H1 (cell line): ENCODE measurements around the gene SGCD. TPM values are rescaled to one million over a fixed set of nuclear protein-coding genes. Genes with fewer than 3 reads are reported as not detected.

Source experiments
- CTCF ChIA-PET: fragments of 300-600 bp; sonication (Branson Sonifier 250); formaldehyde crosslinking; loops from one replicate; lab custom pipeline; 2021; ENCODE audit not compliant: partially characterized antibody; lab: Charles Lee
- POLR2A ChIA-PET: fragments of 300-600 bp; sonication (Branson Sonifier 250); formaldehyde crosslinking; loops from one replicate; lab custom pipeline; 2021; ENCODE audit warnings: inconsistent platforms; ENCODE audit not compliant: partially characterized antibody; lab: Charles Lee
- DNase-seq, 2 experiments: peaks; one replicate each; pipeline versions ENCODE4 v3.0.0 to v3.0.0-alpha.2; 2010 to 2022; ENCODE audit warnings: low spot score in 2 of 2, low read depth in 1 of 2, mixed read lengths in 1 of 2
- FAIRE-seq: peaks from 2 replicates; lab custom pipeline; 2011; peaks lifted over from hg19 to GRCh38; lab: Jason Lieb, UNC
- H2AFZ ChIP-seq: 2 replicates; pipeline ENCODE4 v1.8.1; 2012; ENCODE audit warnings: low read length, inconsistent platforms
- H2AK5ac ChIP-seq: 2 replicates; pipeline ENCODE4 v1.6.1; 2013; ENCODE audit warnings: low read depth, low read length
- H2BK120ac ChIP-seq: replicated peaks from 2 replicates; pipeline ENCODE3; 2013; ENCODE audit warnings: low read depth, low read length, inconsistent platforms
- H2BK12ac ChIP-seq: 2 replicates; pipeline ENCODE4 v1.6.1; 2013; ENCODE audit warnings: low read depth, low read length
- H2BK15ac ChIP-seq: 2 replicates; pipeline ENCODE4 v1.6.1; 2013; ENCODE audit warnings: low read length
- H2BK20ac ChIP-seq: 2 replicates; pipeline ENCODE4 v1.6.1; 2013; ENCODE audit warnings: low read length
- H2BK5ac ChIP-seq: 2 replicates; pipeline ENCODE4 v1.6.1; 2013; ENCODE audit warnings: low read depth, low read length
- H3K14ac ChIP-seq: 2 replicates; pipeline ENCODE4 v1.6.1; 2013; ENCODE audit warnings: inconsistent platforms; ENCODE audit not compliant: insufficient read length
- H3K18ac ChIP-seq: 2 replicates; pipeline ENCODE4 v1.6.1; 2013; ENCODE audit warnings: low read length; ENCODE audit errors: extremely low read depth
- H3K23ac ChIP-seq: 2 replicates; pipeline ENCODE4 v1.6.1; 2013; ENCODE audit warnings: inconsistent platforms; ENCODE audit not compliant: insufficient read length
- H3K23me2 ChIP-seq: 2 replicates; pipeline ENCODE4 v1.6.1; 2013; ENCODE audit warnings: low read depth, low read length
- H3K27ac ChIP-seq: 2 replicates; pipeline ENCODE4 v1.6.1; 2011; ENCODE audit warnings: low read depth, low read length, inconsistent platforms
- H3K27me3 ChIP-seq, 4 experiments: replicated peaks in 1 of 4; 1 replicate in 1 of 4; 2 replicates in 3 of 4; pipeline versions ENCODE4 v1.6.1 to v1.8.1; 2011 to 2013; ENCODE audit warnings: low read length in 3 of 4, mild to moderate bottlenecking in 3 of 4, inconsistent platforms in 2 of 4, mixed read lengths in 2 of 4, moderate library complexity in 1 of 4; ENCODE audit not compliant: control insufficient read depth in 3 of 4, insufficient read depth in 3 of 4; ENCODE audit errors: extremely low read depth in 1 of 4
- H3K36me3 ChIP-seq, 4 experiments: 2 replicates each; pipeline versions ENCODE4 v1.6.1 to v1.8.1; 2011 to 2013; ENCODE audit warnings: mild to moderate bottlenecking in 4 of 4, low read length in 3 of 4, moderate library complexity in 2 of 4, control low read depth in 1 of 4, inconsistent platforms in 1 of 4; ENCODE audit not compliant: insufficient read depth in 4 of 4, control insufficient read depth in 2 of 4
- H3K4ac ChIP-seq: replicated peaks from 2 replicates; pipeline ENCODE3; 2013; ENCODE audit warnings: low read length, low read depth, mixed read lengths, inconsistent platforms; ENCODE audit not compliant: insufficient read length
- H3K4me1 ChIP-seq, 4 experiments: replicated peaks in 1 of 4; 1 replicate in 1 of 4; 2 replicates in 3 of 4; pipeline versions ENCODE4 v1.6.1 to v1.8.1; 2011 to 2013; ENCODE audit warnings: low read length in 3 of 4, inconsistent platforms in 2 of 4, mixed read lengths in 1 of 4; ENCODE audit not compliant: insufficient read depth in 4 of 4, control insufficient read depth in 3 of 4
- H3K4me2 ChIP-seq, 2 experiments: 2 replicates each; pipeline versions ENCODE4 v1.6.1 to v1.8.1; 2011 to 2013; ENCODE audit warnings: low read depth in 2 of 2, low read length in 2 of 2, control low read depth in 1 of 2, inconsistent platforms in 1 of 2, mild to moderate bottlenecking in 1 of 2; ENCODE audit not compliant: insufficient read depth in 1 of 2
- H3K4me3 ChIP-seq, 4 experiments: fragments of 200-600, 300-600 bp in 1 of 4; sonication (generic), shearing (Covaris generic), sonication (Bioruptor Twin) in 1 of 4; 2 replicates each; pipeline versions ENCODE4 v1.5.1 to v1.8.1; 2011 to 2016; ENCODE audit warnings: low read length in 4 of 4, low read depth in 3 of 4, control low read depth in 2 of 4, inconsistent platforms in 2 of 4, mild to moderate bottlenecking in 2 of 4, mixed read lengths in 1 of 4, moderate library complexity in 1 of 4; ENCODE audit not compliant: insufficient read depth in 2 of 4; ENCODE audit errors: extremely low read depth in 1 of 4
- H3K56ac ChIP-seq: replicated peaks from 2 replicates; pipeline ENCODE3; 2013; ENCODE audit warnings: low read depth, mild to moderate bottlenecking, mixed read lengths, low read length, inconsistent platforms; ENCODE audit not compliant: insufficient read length
- H3K79me1 ChIP-seq: 2 replicates; pipeline ENCODE4 v1.6.1; 2013; ENCODE audit warnings: low read depth, low read length, control low read depth
- H3K79me2 ChIP-seq, 2 experiments: 2 replicates each; pipeline versions ENCODE4 v1.6.1 to v1.8.1; 2012 to 2013; ENCODE audit warnings: low read length in 2 of 2, mild to moderate bottlenecking in 2 of 2, inconsistent platforms in 1 of 2; ENCODE audit not compliant: insufficient read depth in 2 of 2, control insufficient read depth in 1 of 2
- H3K9ac ChIP-seq, 4 experiments: replicated peaks in 1 of 4; 1 replicate in 1 of 4; 2 replicates in 3 of 4; pipeline versions ENCODE4 v1.6.1 to v1.8.1; 2011 to 2013; ENCODE audit warnings: low read depth in 3 of 4, low read length in 3 of 4, control low read depth in 2 of 4, mild to moderate bottlenecking in 2 of 4, moderate library complexity in 2 of 4, inconsistent platforms in 1 of 4; ENCODE audit errors: extremely low read depth in 1 of 4
- H3K9me3 ChIP-seq, 2 experiments: 2 replicates each; pipeline versions ENCODE4 v1.6.1 to v1.8.1; 2012 to 2013; ENCODE audit warnings: mild to moderate bottlenecking in 2 of 2, moderate library complexity in 2 of 2, control low read depth in 1 of 2, inconsistent platforms in 1 of 2, low read depth in 1 of 2, low read length in 1 of 2, mixed read lengths in 1 of 2; ENCODE audit not compliant: insufficient read depth in 2 of 2
- H4K20me1 ChIP-seq, 2 experiments: replicated peaks in 1 of 2; 2 replicates each; pipeline versions ENCODE3 to v1.8.1; 2011 to 2013; ENCODE audit warnings: inconsistent platforms in 2 of 2, low read length in 2 of 2, mild to moderate bottlenecking in 1 of 2; ENCODE audit not compliant: insufficient read depth in 2 of 2, control insufficient read depth in 1 of 2
- H4K5ac ChIP-seq: 2 replicates; pipeline ENCODE4 v1.6.1; 2013; ENCODE audit warnings: low read length, low read depth, mixed read lengths, inconsistent platforms; ENCODE audit not compliant: insufficient read length
- H4K8ac ChIP-seq: 2 replicates; pipeline ENCODE4 v1.8.0; 2013; ENCODE audit warnings: mild to moderate bottlenecking, moderate library complexity, low read length, inconsistent platforms; ENCODE audit not compliant: insufficient read depth; ENCODE audit errors: extremely low read depth
- H4K91ac ChIP-seq: replicated peaks from 2 replicates; pipeline ENCODE3; 2013; ENCODE audit warnings: low read length, mixed read lengths, inconsistent platforms; ENCODE audit not compliant: insufficient read length
- BCL11A ChIP-seq, 2 experiments: IDR thresholded peaks; one replicate each; pipeline ENCODE4 v1.6.1; 2011; ENCODE audit warnings: low read depth in 2 of 2, low read length in 2 of 2, mild to moderate bottlenecking in 2 of 2
- CHD1 ChIP-seq: IDR thresholded peaks from 2 replicates; pipeline ENCODE4 v1.6.1; 2012; ENCODE audit warnings: low read depth, low read length, improper control_type of control experiment
- EP300 ChIP-seq, 2 experiments: IDR thresholded peaks; 1 replicate in 1 of 2; 2 replicates in 1 of 2; pipeline ENCODE4 v1.6.1; 2011 to 2012; ENCODE audit warnings: low read depth in 2 of 2, low read length in 2 of 2, mild to moderate bottlenecking in 2 of 2, borderline replicate concordance in 1 of 2, inconsistent platforms in 1 of 2, moderate library complexity in 1 of 2
- HDAC2 ChIP-seq, 2 experiments: fragments of 300-600 bp in 1 of 2; sonication (generic) in 1 of 2; IDR thresholded peaks; 2 replicates each; pipeline ENCODE4 v1.6.1; 2011 to 2012; ENCODE audit warnings: low read depth in 2 of 2, low read length in 2 of 2, mild to moderate bottlenecking in 2 of 2, moderate library complexity in 2 of 2, borderline replicate concordance in 1 of 2, inconsistent platforms in 1 of 2
- JUND ChIP-seq: IDR thresholded peaks from 2 replicates; pipeline ENCODE4 v1.6.1; 2011; ENCODE audit warnings: mild to moderate bottlenecking, improper control_type of control experiment, low read length
- PHF8 ChIP-seq: fragments of 200-600 bp; sonication (generic); conservative IDR thresholded peaks from 2 replicates; pipeline ENCODE4 v1.7.1; 2012; ENCODE audit warnings: low read depth, mild to moderate bottlenecking, inconsistent platforms, low read length, moderate library complexity
- POU5F1 ChIP-seq: IDR thresholded peaks from 2 replicates; pipeline ENCODE4 v1.6.1; 2011; ENCODE audit warnings: low read depth, mild to moderate bottlenecking, low read length, moderate library complexity
- RAD21 ChIP-seq, 2 experiments: IDR thresholded peaks in 1 of 2; conservative IDR thresholded peaks in 1 of 2; 2 replicates each; pipeline ENCODE4 v1.6.1; 2011; ENCODE audit warnings: low read depth in 2 of 2, low read length in 2 of 2, improper control_type of control experiment in 1 of 2, inconsistent platforms in 1 of 2, mild to moderate bottlenecking in 1 of 2, moderate library complexity in 1 of 2
- SP1 ChIP-seq: IDR thresholded peaks from 2 replicates; pipeline ENCODE4 v1.6.1; 2011; ENCODE audit warnings: low read depth, low read length
- SP4 ChIP-seq: IDR thresholded peaks from 2 replicates; pipeline ENCODE4 v1.6.1; 2012; ENCODE audit warnings: low read length, inconsistent platforms
- SRF ChIP-seq: IDR thresholded peaks from 2 replicates; pipeline ENCODE4 v1.6.1; 2011; ENCODE audit warnings: mild to moderate bottlenecking, low read depth, low read length, moderate library complexity
- TAF1 ChIP-seq: IDR thresholded peaks from 2 replicates; pipeline ENCODE4 v1.6.1; 2011; ENCODE audit warnings: mild to moderate bottlenecking, low read depth, low read length
- ZNF274 ChIP-seq: IDR thresholded peaks from 2 replicates; pipeline ENCODE4 v1.7.0; 2012; ENCODE audit warnings: low read length, borderline replicate concordance; ENCODE audit errors: extremely low read depth
- WGBS, 2 experiments: shearing (Covaris generic) in 1 of 2; methylation state at CpG; one replicate each; pipeline versions ENCODE4 v1.1.6 to v1.1.7; 2013 to 2015; ENCODE audit warnings: low lambda C conversion rate in 2 of 2, mixed read lengths in 2 of 2, inconsistent platforms in 1 of 2, low coverage in 1 of 2, missing lambda C conversion rate in 1 of 2; ENCODE audit not compliant: insufficient replicate concordance in 2 of 2, insufficient coverage in 1 of 2, insufficient read length in 1 of 2; ENCODE audit errors: extremely low coverage in 1 of 2, missing lambda C conversion rate in 1 of 2; 5-methylcytosine and 5-hydroxymethylcytosine counted together
- polyA plus RNA-seq, 7 experiments: library from polyadenylated mRNA; depleted of rRNA in 3 of 7; stranded (reverse) in 5 of 7; unstranded in 2 of 7; fragments of >200 nt in 5 of 7; fragments of 200-250 nt in 2 of 7; gene quantifications; 1 replicate in 5 of 7; 2 replicates in 1 of 7; 4 replicates in 1 of 7; pipeline versions ENCODE4 v1.2.1 to v1.2.3, GENCODE V29; 2011 to 2013; ENCODE audit warnings: missing spikeins in 2 of 7, mixed read lengths in 2 of 7
- total RNA-seq: library from RNA; stranded (reverse); fragmentation: NEBNext Ultra II Directional; extraction: Animal tissue kit (Norgen Biotek cat#: 25700); gene quantifications from 2 replicates; pipeline ENCODE4 v1.2.1, GENCODE V29; 2021
- TF ChIP-seq, protein P1 (sequence below): IDR thresholded peaks from 2 replicates; pipeline ENCODE4 v1.6.1; 2012; ENCODE audit warnings: inconsistent platforms

The SGCD gene
- total and polyA plus RNA-seq, 2 of the 8 experiments (the other 6 are each of a cell fraction or from before 2014, with no cell fraction given): 0.04 to 0.08 TPM

DNA sequence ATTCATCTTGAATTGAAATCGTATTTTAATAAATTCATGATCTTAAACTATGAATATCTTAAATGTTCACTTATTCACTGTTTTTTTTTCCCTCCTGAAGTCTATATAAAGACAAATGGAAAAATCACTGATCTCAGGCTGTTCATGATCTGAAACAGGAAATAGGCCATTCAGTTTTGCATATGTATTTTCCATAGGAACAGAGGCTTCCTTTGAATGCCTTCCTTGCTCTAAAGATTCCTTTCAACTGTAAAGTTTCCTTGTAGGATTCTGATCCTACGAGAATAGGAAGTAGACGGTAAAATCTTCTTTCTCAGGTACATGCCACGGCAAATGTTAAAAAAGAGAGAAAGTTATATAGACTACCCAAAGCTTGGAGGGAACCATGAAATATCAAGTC lies 328.8 kb downstream of the SGCD start:
- H3K36me3 ChIP-seq: no peaks in the 10 kb centered on the region
- 41% methylated on average over 4 of the region's 4 CpGs; no CpG with 5 or more reads in 1 of the 2 experiments for WGBS, 2 experiments
- no peak overlapping the region for H2BK20ac ChIP-seq
- H3K14ac ChIP-seq: no peak overlapping the region
- no peak overlapping the region; the same call in 1 of the 2 replicates for H3K27ac ChIP-seq
- H2BK120ac ChIP-seq: no peak overlapping the region
- FAIRE-seq: no peak
- H3K18ac ChIP-seq: no peak overlapping the region
- no peaks in the 10 kb centered on the region for H4K20me1 ChIP-seq
- H2BK5ac ChIP-seq: no peak overlapping the region
- H3K23ac ChIP-seq: no peak overlapping the region
- ChIA-PET CTCF (interaction anchor here (0.8 kb wide), 1 partner anchor 73 kb away, joined by 4 read pairs; no protein-coding TSS in a partner anchor), POLR2A (no interaction called here)
- H3K4me2 ChIP-seq: no peak overlapping the region
- no peak overlapping the region for H3K56ac ChIP-seq
- H2AFZ ChIP-seq: no peak overlapping the region
- H3K4me3 ChIP-seq: peak overlapping the region in 1 of 4 experiments; percentile 23; a peak in 1 of 8 replicates
- no peak overlapping the region for H4K91ac ChIP-seq
- no peak overlapping the region for H3K9ac ChIP-seq
- no peaks in the 10 kb centered on the region for H3K23me2 ChIP-seq
- no peak overlapping the region for H2BK12ac ChIP-seq
- no peak overlapping the region for H4K8ac ChIP-seq
- no peak for DNase-seq
- H3K27me3 ChIP-seq: no peaks in the 10 kb centered on the region
- H3K79me2 ChIP-seq: no peaks in the 10 kb centered on the region
- H3K9me3 ChIP-seq: no peaks in the 10 kb centered on the region
- H2BK15ac ChIP-seq: no peak overlapping the region
- no peak overlapping the region for H4K5ac ChIP-seq
- no peaks in the 10 kb centered on the region for H3K79me1 ChIP-seq
- H3K4ac ChIP-seq: no peak overlapping the region
- H2AK5ac ChIP-seq: no peak overlapping the region
- no peaks in the 10 kb centered on the region; a peak in 1 of 7 replicates for H3K4me1 ChIP-seq
- TF ChIP-seq JUND (no peak), ZNF274 (no peak), SRF (no peak), POU5F1 (no peak), SP4 (no peak), TAF1 (no peak), CHD1 (no peak), EP300 (IDR thresholded peaks at IDR 0.05; ENCODE audit: borderline replicate concordance in 1 of 2, low read depth in 2 of 2, low read length in 2 of 2) (no peak), SP1 (no peak), PHF8 (no peak), BCL11A (IDR thresholded peaks at IDR 0.05; ENCODE audit: low read depth in 2 of 2, low read length in 2 of 2) (no peak), HDAC2 (IDR thresholded peaks at IDR 0.05; ENCODE audit: borderline replicate concordance in 1 of 2, low read depth in 2 of 2, low read length in 2 of 2) (no peak), RAD21 (IDR thresholded peaks at IDR 0.05 in 1 of 2, conservative IDR thresholded peaks at IDR 0.05 in 1 of 2; ENCODE audit: low read depth in 2 of 2, low read length in 2 of 2) (no peak)
- TF ChIP-seq, protein P1, sequence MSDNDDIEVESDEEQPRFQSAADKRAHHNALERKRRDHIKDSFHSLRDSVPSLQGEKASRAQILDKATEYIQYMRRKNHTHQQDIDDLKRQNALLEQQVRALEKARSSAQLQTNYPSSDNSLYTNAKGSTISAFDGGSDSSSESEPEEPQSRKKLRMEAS: no peak
